ENCODE results near the gene RALY.

DNA sequence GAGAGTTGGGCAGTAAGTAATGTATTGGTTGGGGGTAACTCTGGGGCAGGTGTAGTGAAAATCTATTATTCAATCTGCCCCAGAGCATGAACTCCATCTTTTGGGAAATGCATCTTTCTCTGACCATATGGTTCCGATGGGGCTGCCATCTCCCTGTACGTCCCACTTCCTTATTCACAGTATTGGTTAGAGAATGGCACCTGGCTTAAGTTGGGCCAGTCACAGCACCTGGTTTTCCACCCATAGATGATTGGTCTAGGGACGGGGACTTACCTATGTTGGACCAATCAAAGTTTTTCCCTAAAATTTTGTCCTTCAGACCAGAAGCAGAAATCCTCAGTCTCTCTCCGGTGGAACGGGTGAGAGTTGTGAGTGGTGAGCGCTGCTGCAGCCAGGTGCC, 2.2 kb upstream of the RALY start:
- TF ChIP-seq EZH2 (IDR thresholded peaks at IDR 0.05; ENCODE audit: borderline replicate concordance, insufficient read depth, low read length, poor library complexity, severe bottlenecking) (no peak), POLR2AphosphoS5 (IDR thresholded peaks at IDR 0.05) (no peak), SMC3 (conservative IDR thresholded peaks at IDR 0.05; ENCODE audit: poor library complexity) (no peak), RAD21 (conservative IDR thresholded peaks at IDR 0.05) (no peak), MXI1 (conservative IDR thresholded peaks at IDR 0.05; ENCODE audit: poor library complexity, severe bottlenecking) (no peak), TAF1 (IDR thresholded peaks at IDR 0.05; ENCODE audit: low read depth) (no peak)
- TF ChIP-seq, protein P1, sequence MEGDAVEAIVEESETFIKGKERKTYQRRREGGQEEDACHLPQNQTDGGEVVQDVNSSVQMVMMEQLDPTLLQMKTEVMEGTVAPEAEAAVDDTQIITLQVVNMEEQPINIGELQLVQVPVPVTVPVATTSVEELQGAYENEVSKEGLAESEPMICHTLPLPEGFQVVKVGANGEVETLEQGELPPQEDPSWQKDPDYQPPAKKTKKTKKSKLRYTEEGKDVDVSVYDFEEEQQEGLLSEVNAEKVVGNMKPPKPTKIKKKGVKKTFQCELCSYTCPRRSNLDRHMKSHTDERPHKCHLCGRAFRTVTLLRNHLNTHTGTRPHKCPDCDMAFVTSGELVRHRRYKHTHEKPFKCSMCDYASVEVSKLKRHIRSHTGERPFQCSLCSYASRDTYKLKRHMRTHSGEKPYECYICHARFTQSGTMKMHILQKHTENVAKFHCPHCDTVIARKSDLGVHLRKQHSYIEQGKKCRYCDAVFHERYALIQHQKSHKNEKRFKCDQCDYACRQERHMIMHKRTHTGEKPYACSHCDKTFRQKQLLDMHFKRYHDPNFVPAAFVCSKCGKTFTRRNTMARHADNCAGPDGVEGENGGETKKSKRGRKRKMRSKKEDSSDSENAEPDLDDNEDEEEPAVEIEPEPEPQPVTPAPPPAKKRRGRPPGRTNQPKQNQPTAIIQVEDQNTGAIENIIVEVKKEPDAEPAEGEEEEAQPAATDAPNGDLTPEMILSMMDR (IDR thresholded peaks at IDR 0.05; ENCODE audit: poor library complexity, severe bottlenecking): no peak
- TF ChIP-seq, protein P2, sequence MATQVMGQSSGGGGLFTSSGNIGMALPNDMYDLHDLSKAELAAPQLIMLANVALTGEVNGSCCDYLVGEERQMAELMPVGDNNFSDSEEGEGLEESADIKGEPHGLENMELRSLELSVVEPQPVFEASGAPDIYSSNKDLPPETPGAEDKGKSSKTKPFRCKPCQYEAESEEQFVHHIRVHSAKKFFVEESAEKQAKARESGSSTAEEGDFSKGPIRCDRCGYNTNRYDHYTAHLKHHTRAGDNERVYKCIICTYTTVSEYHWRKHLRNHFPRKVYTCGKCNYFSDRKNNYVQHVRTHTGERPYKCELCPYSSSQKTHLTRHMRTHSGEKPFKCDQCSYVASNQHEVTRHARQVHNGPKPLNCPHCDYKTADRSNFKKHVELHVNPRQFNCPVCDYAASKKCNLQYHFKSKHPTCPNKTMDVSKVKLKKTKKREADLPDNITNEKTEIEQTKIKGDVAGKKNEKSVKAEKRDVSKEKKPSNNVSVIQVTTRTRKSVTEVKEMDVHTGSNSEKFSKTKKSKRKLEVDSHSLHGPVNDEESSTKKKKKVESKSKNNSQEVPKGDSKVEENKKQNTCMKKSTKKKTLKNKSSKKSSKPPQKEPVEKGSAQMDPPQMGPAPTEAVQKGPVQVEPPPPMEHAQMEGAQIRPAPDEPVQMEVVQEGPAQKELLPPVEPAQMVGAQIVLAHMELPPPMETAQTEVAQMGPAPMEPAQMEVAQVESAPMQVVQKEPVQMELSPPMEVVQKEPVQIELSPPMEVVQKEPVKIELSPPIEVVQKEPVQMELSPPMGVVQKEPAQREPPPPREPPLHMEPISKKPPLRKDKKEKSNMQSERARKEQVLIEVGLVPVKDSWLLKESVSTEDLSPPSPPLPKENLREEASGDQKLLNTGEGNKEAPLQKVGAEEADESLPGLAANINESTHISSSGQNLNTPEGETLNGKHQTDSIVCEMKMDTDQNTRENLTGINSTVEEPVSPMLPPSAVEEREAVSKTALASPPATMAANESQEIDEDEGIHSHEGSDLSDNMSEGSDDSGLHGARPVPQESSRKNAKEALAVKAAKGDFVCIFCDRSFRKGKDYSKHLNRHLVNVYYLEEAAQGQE (IDR thresholded peaks at IDR 0.05; ENCODE audit: borderline replicate concordance): no peak
